ENCODE measurements around the gene DDB1.

The DDB1 gene

DNA sequence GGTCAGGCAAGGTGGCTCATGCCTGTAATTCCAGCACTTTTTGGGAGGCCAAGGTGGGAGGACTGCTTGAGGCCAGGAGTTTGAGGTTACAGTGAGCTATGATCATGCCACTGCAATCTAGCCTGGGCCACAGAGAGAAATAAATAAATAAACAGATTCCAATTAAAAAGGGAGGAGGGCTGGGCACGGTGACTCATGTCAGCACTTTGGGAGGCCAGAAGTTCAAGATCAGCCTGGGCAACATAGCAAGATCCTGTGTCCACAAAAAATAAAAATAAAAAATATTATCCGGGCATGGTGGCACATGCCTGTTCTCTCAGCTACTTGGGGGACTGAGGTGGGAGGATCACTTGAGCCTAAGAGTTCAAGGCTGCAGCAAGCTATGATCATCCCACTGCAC lies 21.3 kb upstream of the DDB1 start:
- DNase-seq = no peak

- no peak for DNase-seq
Observed at GRCh38 chr11:61353131-61354067, 20.5 kb upstream of the DDB1 start.

GRCh38 chr11:61352038-61352437 lies 19.1 kb upstream of the DDB1 start:
- DNase-seq = no peak

GRCh38 chr11:61350803-61351202 lies 17.9 kb upstream of the DDB1 start:
- DNase-seq = no peak

DNA sequence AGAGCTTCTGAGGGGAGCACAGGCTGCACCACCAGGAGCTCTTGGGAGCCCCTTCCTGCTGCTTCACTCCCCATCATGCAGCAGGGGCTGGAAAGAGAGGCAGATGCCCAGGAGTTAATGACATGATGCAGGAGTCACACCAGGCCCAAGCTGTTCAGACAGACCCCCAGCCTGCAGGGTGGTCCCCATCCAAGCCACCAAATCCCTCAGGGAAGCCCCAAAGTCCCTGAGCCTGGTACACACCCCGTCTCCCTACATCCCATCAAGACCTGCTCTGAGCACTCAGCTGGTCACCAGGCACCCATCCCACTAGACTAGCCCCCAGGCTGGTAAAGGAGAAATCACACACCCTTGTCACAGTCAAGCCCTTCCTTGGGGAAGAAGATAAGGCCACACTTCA lies 17.4 kb upstream of the DDB1 start:
- no peak for DNase-seq

DNA sequence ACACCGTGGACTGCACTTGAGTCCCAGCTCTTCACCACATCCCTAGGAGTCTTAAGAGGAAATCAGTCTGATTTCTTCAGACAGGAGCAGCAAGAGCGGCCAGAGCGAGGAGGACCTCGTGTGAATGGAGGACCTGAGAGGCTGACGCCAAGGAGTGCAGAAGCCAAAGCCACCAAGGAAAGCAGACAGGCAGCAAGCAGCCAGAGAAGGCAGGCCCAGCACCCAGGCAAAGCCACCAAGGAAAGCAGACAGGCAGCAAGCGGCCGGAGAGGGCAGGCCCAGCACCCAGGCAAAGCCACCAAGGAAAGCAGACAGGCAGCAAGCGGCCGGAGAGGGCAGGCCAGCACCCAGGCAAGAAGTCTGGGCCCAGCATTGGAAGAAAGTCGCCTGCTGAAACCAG lies 17.0 kb upstream of the DDB1 start:
- no peak for DNase-seq

- no peak for DNase-seq
Observed at GRCh38 chr11:61349189-61349751, 16.4 kb upstream of the DDB1 start.

DNA sequence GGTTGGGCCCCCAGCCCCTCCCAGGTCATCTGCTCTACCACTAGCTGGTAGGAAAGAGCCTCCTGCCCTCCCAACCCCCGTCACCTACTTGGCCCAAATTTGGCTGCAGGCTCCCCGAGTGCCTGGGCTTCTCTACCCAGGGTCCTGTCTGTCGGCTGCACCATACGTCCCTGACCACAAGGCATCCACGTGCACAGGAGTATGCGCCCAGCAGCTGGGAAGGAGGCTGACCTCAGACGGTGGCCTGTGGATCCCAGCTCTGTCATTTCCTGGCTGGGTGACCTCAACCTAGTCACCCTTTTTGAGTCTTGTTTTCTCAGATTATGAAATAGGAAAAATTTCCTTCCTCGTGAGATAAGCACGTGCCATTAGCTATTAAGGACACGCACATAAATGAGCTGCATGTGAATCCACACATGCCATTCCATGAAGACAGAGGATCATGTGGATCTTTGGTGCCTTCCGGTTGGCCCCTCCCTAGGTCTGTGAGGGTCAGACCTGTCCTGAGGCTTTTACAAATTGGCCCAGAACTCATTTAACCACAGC lies 15.1 kb upstream of the DDB1 start:
- no peak for DNase-seq

DNA sequence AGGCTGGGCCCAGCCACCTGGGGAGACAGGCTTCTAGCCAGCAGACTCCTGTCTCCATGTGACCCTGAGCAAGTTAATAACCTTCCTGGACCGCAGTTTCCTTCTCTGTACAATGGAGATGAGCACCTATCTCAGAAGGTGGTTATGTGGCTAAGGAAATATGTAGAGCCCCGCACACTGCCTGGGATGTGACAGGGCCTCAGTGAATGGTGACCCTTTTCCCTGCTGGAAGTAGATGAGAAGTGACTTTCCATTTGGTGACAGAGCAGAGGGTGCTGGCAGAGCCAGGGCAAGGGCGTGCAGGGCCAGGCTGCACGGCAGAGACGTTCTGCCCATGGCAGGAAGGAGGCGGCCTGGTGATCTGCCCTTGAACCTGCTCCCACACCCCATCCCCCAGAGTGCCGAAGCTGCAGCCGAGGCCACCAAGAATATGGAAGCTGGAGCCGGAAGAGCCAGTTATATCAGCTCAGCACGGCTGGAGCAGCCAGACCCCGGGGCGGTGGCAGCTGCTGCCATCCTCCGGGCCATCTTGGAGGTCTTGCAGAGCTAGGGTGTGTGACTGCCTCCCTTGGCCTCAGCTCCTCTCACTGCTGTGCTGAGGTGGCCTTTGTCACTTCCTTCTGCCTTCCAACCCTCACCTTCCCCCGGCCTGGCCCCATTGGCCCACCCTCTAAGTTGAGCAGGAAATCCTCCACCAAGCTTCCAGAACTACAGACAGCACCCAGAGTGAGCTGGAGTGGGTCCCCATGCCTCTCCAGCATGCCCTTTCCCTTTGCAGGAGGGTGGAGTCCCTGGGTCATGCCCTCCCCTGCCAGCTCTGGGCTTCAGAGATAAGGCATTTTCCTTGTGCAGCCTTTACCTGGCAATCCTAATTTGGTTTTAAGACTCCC lies 13.3 kb upstream of the DDB1 start:
- no peak for DNase-seq

- DNase-seq = no peak
Observed at GRCh38 chr11:61345170-61345610, 12.3 kb upstream of the DDB1 start.

DNA sequence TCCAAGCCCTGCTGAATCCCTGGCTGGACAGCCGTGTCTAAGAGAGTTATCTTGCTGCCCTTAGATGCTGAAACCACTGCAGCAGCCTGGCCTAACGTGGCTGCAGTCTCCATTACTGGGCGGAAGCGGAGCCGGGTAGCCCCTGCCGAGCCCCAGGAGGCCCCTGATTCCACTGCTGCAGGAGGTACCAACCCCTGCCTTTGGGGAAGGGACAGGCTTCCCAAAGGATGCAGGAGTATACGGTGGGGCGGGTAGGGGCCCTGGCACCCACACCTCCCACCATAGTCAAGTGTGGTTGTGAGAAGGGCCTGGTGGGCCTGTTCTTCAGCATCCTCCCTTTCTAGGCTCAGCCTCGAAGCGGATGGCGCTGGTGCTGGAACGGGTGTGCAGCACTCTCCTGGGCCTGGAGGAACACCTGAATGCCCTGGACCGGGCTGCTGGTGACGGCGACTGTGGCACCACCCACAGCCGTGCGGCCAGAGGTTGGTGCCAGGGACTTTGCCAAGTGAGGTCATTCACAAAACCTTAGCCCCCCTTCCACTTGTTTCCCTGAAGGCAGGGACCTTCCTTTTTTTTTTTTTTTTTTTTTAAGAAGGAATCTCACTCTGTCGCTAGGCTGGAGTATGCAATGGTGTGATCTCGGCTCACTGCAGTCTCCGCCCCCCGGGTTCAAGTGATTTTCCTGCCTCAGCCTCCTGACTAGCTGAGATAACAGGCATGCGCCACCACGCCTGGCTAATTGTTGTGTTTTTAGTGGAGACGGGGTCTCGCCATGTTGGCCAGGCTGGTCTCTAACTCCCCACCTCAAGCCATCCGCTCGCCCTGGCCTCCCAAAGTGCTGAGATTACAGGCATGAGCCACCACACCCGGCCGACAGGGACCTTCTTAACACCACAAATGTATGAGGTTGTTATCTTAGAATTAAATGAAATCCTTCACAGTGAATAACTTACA lies 11.2 kb upstream of the DDB1 start:
- no peak for DNase-seq

- DNase-seq = no peak
Observed at GRCh38 chr11:61342207-61342803, 9.4 kb upstream of the DDB1 start.

GRCh38 chr11:61341706-61342105 lies 8.8 kb upstream of the DDB1 start:
- DNase-seq = no peak

DNA sequence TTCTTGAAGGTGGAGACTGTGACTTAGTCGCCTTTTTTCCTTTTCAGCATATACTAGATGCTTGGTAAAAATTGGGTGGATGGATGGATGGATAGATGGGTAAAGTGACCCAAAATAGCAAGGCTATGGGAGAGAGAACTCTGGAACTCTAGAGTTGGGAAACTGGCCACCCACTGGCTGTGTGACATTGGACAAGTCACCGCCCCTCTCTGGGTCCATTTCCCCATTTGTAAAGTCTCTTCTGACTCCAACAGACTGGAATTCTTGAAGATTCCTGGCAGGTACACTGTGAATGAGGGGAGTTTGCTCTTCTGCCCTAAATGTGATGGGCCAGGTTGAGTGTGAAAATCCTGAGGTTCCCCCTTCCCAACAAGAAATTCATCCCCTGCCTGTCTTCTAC lies 8.1 kb upstream of the DDB1 start:
- DNase-seq = no peak

DNA sequence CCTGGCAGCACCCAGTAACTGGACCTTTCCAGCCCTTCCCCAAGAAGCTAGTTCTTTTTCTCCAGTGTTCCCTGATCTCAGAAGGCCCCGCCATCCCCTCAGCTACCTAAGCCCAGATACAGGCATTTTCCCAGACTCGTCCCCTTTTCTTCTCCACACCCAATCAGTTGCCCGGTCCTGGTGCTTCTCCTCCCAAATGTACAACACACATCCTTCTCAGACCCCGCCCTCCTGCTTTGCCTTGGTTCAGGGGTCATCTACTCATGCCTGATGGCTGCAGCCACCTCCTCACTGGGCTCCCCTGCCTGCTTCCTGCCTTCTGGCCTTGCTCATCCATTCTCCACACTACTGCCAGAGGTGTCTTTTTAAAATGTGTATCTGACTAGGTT lies 6.6 kb upstream of the DDB1 start:
- DNase-seq = no peak

- no peak for DNase-seq
Observed at GRCh38 chr11:61338783-61339489, 6.0 kb upstream of the DDB1 start.

- no peak for DNase-seq
Observed at GRCh38 chr11:61337706-61338470, 5.0 kb upstream of the DDB1 start.

DNA sequence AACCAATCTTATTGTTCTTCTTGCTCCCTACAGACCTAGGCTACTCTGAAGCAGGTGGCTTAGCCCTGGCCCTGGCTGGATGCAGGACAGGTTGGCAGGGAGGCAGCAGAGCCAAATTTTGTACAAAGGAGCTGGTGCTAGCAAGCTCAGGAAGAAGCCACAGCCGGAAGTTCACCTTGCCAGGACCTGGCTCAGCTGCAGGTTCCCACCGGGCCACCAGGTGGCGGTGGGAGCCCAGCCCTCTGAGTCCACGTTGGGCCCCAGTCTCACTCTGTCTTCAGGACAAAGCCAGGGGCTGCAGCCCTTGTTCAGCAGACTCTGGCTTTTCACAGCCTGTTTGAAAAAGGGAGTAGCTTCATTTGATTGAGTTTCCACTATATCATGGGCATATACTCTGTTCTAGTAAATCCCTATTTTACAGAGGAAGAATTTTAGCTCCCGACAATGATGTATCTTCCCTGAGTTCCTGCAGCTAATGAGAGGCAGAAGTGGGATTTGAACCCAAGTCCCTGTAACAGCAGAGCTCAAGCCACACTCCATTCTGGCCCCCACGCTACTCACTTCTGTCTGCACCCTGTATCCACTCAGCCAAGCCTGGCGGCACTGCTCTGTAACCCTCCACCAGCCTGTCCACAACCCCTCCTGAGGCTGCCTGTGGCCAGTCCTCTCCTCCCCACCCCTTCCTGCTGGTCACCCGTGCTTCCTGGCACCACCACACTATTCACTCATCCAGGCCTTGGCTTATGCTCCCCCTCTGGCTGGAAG lies 3.4 kb upstream of the DDB1 start:
- DNase-seq = peak; percentile 83 to 86

- DNase-seq = no peak
Observed at GRCh38 chr11:61335355-61335710, 2.4 kb upstream of the DDB1 start.

Measured in stimulated activated CD4-positive, alpha-beta T cell treated with anti-CD3 and anti-CD28 coated beads, Interleukin-2, amount 100 ng/mL, for 24 hours (primary cell).